Fibroblast of skin of right biceps (primary cell): ENCODE measurements around the gene CYP27A1.
"Not testable (repeated sequence)": the region's sequence is repeated elsewhere in the genome, so short reads cannot be mapped to it uniquely, and the experiment has no call there.

Experiments used
- DNase-seq: peaks from one replicate; pipeline ENCODE4 v3.0.0-alpha.2; 2013

CYP27A1 gene

GRCh38 chr2:218781691-218782527 lies at the start of gene CYP27A1:
Gene CYP27A1 (plus strand): TSS chr2:218782147. CDS start chr2:218782183, 36 bp downstream.
- peak; percentile 40 for DNase-seq

GRCh38 chr2:218732761-218733158 lies 49.2 kb upstream of the CYP27A1 start:
- peak; percentile 36 for DNase-seq

GRCh38 chr2:218733171-218734021 lies 48.6 kb upstream of the CYP27A1 start:
- DNase-seq: peak; percentile 49

- DNase-seq: no peak
Observed at GRCh38 chr2:218734190-218734975, 47.6 kb upstream of the CYP27A1 start.

- DNase-seq: no peak
Observed at GRCh38 chr2:218736531-218736930, 45.4 kb upstream of the CYP27A1 start.

- no peak for DNase-seq
Observed at GRCh38 chr2:218743068-218743467, 38.9 kb upstream of the CYP27A1 start.

GRCh38 chr2:218744615-218745014 lies 37.3 kb upstream of the CYP27A1 start:
- no peak for DNase-seq

- no peak for DNase-seq
Observed at GRCh38 chr2:218745160-218745558, 36.8 kb upstream of the CYP27A1 start.

- DNase-seq: no peak
Observed at GRCh38 chr2:218745559-218746469, 36.1 kb upstream of the CYP27A1 start.

- no peak for DNase-seq
Observed at GRCh38 chr2:218746470-218746795, 35.5 kb upstream of the CYP27A1 start.

GRCh38 chr2:218746960-218747359 lies 35.0 kb upstream of the CYP27A1 start:
- DNase-seq: no peak

GRCh38 chr2:218748741-218749441 lies 33.1 kb upstream of the CYP27A1 start:
- no peak for DNase-seq

GRCh38 chr2:218754201-218754600 lies 27.7 kb upstream of the CYP27A1 start:
- DNase-seq: no peak

GRCh38 chr2:218754781-218755180 lies 27.2 kb upstream of the CYP27A1 start:
- DNase-seq: no peak

GRCh38 chr2:218755198-218755566 lies 26.8 kb upstream of the CYP27A1 start:
- no peak for DNase-seq

GRCh38 chr2:218755567-218756404 lies 26.2 kb upstream of the CYP27A1 start:
- no peak for DNase-seq

GRCh38 chr2:218756599-218757377 lies 25.2 kb upstream of the CYP27A1 start:
- DNase-seq: no peak

GRCh38 chr2:218761795-218762194 lies 20.2 kb upstream of the CYP27A1 start:
- no peak for DNase-seq

- DNase-seq: not testable (repeated sequence)
Observed at GRCh38 chr2:218772759-218773158, 9.2 kb upstream of the CYP27A1 start.

GRCh38 chr2:218773881-218774280 lies 8.1 kb upstream of the CYP27A1 start:
- DNase-seq: no peak
